ENCODE measurements around the gene MZT1. TPM values are rescaled to one million over a fixed set of nuclear protein-coding genes. Genes with fewer than 3 reads are reported as not detected.

Gene MZT1
- total RNA-seq, 1 experiment from 2014 or later: 21.3 TPM

- no peak; the same call in 2 of the 3 replicates for TF ChIP-seq CTCF (conservative IDR thresholded peaks at IDR 0.05)
- Histone ChIP-seq H2BK12ac (ENCODE audit: insufficient read length, low read depth, low read length) (no peak overlapping the region), H3K79me1 (ENCODE audit: insufficient read depth, low read depth, low read length, poor library complexity, severe bottlenecking) (no peaks in the 10 kb centered on the region), H3K23ac (ENCODE audit: insufficient read length, low read depth, low read length) (no peak overlapping the region), H2BK5ac (ENCODE audit: insufficient read length, low read length) (no peak overlapping the region), H3K9ac (ENCODE audit: extremely low read depth, insufficient read length, low read length) (no peak overlapping the region), H3K56ac (ENCODE audit: insufficient read length, low read depth, low read length) (no peak overlapping the region), H3K4me2 (ENCODE audit: insufficient read depth, insufficient read length, low read length) (no peak overlapping the region), H2AK5ac (ENCODE audit: insufficient read length, low read length) (no peak overlapping the region), H3K4me1 (ENCODE audit: insufficient read depth, low read length) (no peaks in the 10 kb centered on the region), H3K4ac (ENCODE audit: low read depth, low read length) (no peak overlapping the region), H2BK120ac (ENCODE audit: low read depth, low read length, poor library complexity, severe bottlenecking) (no peak overlapping the region), H3K27ac (ENCODE audit: insufficient read length, low read depth, low read length) (no peak overlapping the region), H4K5ac (ENCODE audit: insufficient read length, low read depth, low read length) (no peak overlapping the region), H4K91ac (ENCODE audit: insufficient read length, low read depth, low read length) (no peak overlapping the region), H2BK15ac (ENCODE audit: low read depth, low read length) (no peak overlapping the region), H4K20me1 (ENCODE audit: control insufficient read depth, insufficient read depth, insufficient read length) (no peaks in the 10 kb centered on the region), H2BK20ac (ENCODE audit: low read depth, low read length, poor library complexity, severe bottlenecking) (no peak overlapping the region), H4K8ac (replicated peaks; ENCODE audit: insufficient read length, low read depth, low read length) (no peak overlapping the region), H3K79me2 (ENCODE audit: insufficient read depth, low read length) (no peaks in the 10 kb centered on the region), H3K9me3 (ENCODE audit: control insufficient read depth, low read depth, low read length) (peaks cover 7% of the 10 kb centered on the region), H3K18ac (ENCODE audit: insufficient read length, low read depth, low read length) (no peak overlapping the region), H3T11ph (ENCODE audit: low read length) (no peak overlapping the region), H3K27me3 (ENCODE audit: insufficient read depth, low read length) (no peaks in the 10 kb centered on the region), H2AFZ (ENCODE audit: low read length) (no peak overlapping the region), H3K23me2 (ENCODE audit: insufficient read length, low read depth, low read length, poor library complexity, severe bottlenecking) (no peaks in the 10 kb centered on the region), H3K14ac (ENCODE audit: insufficient read depth, low read length) (no peak overlapping the region)
- DNase-seq: no peak
- Mint-ChIP-seq H3K4me3 (no peak overlapping the region), H3K27ac (no peak overlapping the region), H3K36me3 (ENCODE audit: insufficient read depth in 1 of 3, low read depth in 3 of 3) (peaks cover 10 to 20% (median 13%) of the 10 kb centered on the region in 3 experiments), H3K4me1 (no peaks in the 10 kb centered on the region), H3K9me3 (peaks cover 21 to 23% of the 10 kb centered on the region in 2 experiments), H3K27me3 (ENCODE audit: low read depth) (no peaks in the 10 kb centered on the region; the same call in 1 of the 2 replicates)
- no CpG with 5 or more reads among the region's 1 CpG for WGBS (ENCODE audit: extremely low coverage, insufficient read length, low lambda C conversion rate)
Measured at GRCh38 chr13:72696579-72696978, 30.9 kb downstream of the MZT1 start.
